Trophoblast cell (in vitro differentiated cells and primary cell): ENCODE measurements around the gene GIPC3.

Source experiments
- DNase-seq, 2 donors: peaks; one replicate each; pipeline ENCODE4 v3.0.0-alpha.2; 2016
- H2AFZ ChIP-seq: 2 replicates; pipeline ENCODE4 v1.6.1; 2013; ENCODE audit warnings: low read length, moderate library complexity, mild to moderate bottlenecking; ENCODE audit not compliant: insufficient read depth, poor library complexity
- H2AK5ac ChIP-seq: 2 replicates; pipeline ENCODE4 v1.6.1; 2013; ENCODE audit warnings: mild to moderate bottlenecking, low read length
- H2BK120ac ChIP-seq: 2 replicates; pipeline ENCODE4 v1.6.1; 2013; ENCODE audit warnings: low read length, mild to moderate bottlenecking, moderate library complexity; ENCODE audit not compliant: insufficient read depth, poor library complexity
- H2BK12ac ChIP-seq: 2 replicates; pipeline ENCODE4 v1.6.1; 2013; ENCODE audit warnings: mild to moderate bottlenecking, low read length, moderate library complexity
- H2BK5ac ChIP-seq: 2 replicates; pipeline ENCODE4 v1.6.1; 2013; ENCODE audit warnings: low read length, low read depth, moderate library complexity, mild to moderate bottlenecking; ENCODE audit not compliant: poor library complexity
- H3K14ac ChIP-seq: 2 replicates; pipeline ENCODE4 v1.6.1; 2013; ENCODE audit warnings: mild to moderate bottlenecking, low read length
- H3K18ac ChIP-seq: 2 replicates; pipeline ENCODE4 v1.6.1; 2013; ENCODE audit warnings: mild to moderate bottlenecking, low read length
- H3K23ac ChIP-seq: 2 replicates; pipeline ENCODE4 v1.6.1; 2013; ENCODE audit warnings: low read length
- H3K27ac ChIP-seq: 2 replicates; pipeline ENCODE4 v1.5.1; 2013; ENCODE audit warnings: low read depth, mild to moderate bottlenecking, inconsistent platforms, low read length, moderate library complexity
- H3K27me3 ChIP-seq: 2 replicates; pipeline ENCODE4 v1.6.1; 2013; ENCODE audit warnings: inconsistent platforms, mild to moderate bottlenecking, low read length, moderate library complexity; ENCODE audit not compliant: insufficient read depth
- H3K36me3 ChIP-seq, 2 experiments: 1 replicate in 1 of 2; 2 replicates in 1 of 2; pipeline ENCODE4 v1.6.1; 2013; ENCODE audit warnings: low read length in 2 of 2, mild to moderate bottlenecking in 2 of 2, moderate library complexity in 1 of 2; ENCODE audit not compliant: insufficient read depth in 2 of 2, control insufficient read depth in 1 of 2
- H3K4ac ChIP-seq: 2 replicates; pipeline ENCODE4 v1.6.1; 2013; ENCODE audit warnings: low read depth, mild to moderate bottlenecking, low read length, moderate library complexity
- H3K4me1 ChIP-seq, 2 experiments: 1 replicate in 1 of 2; 2 replicates in 1 of 2; pipeline ENCODE4 v1.6.1; 2013; ENCODE audit warnings: low read length in 2 of 2, mild to moderate bottlenecking in 2 of 2, moderate library complexity in 1 of 2; ENCODE audit not compliant: insufficient read depth in 2 of 2, control insufficient read depth in 1 of 2
- H3K4me2 ChIP-seq: 2 replicates; pipeline ENCODE4 v1.6.1; 2013; ENCODE audit warnings: inconsistent platforms, mild to moderate bottlenecking, low read length, moderate library complexity
- H3K4me3 ChIP-seq: 2 replicates; pipeline ENCODE4 v1.5.1; 2013; ENCODE audit warnings: mild to moderate bottlenecking, low read depth, low read length, inconsistent platforms
- H3K79me1 ChIP-seq: one replicate; pipeline ENCODE4 v1.6.1; 2013; ENCODE audit warnings: low read length
- H3K79me2 ChIP-seq: 2 replicates; pipeline ENCODE4 v1.6.1; 2013; ENCODE audit warnings: low read length, mild to moderate bottlenecking; ENCODE audit not compliant: control insufficient read depth, insufficient read depth, poor library complexity
- H3K9ac ChIP-seq: 2 replicates; pipeline ENCODE4 v1.6.1; 2013; ENCODE audit warnings: mild to moderate bottlenecking, low read length
- H3K9me3 ChIP-seq: 2 replicates; pipeline ENCODE4 v1.6.1; 2013; ENCODE audit warnings: low read depth, mild to moderate bottlenecking, control low read depth, inconsistent platforms, low read length; ENCODE audit not compliant: insufficient read depth
- H4K12ac ChIP-seq: 2 replicates; pipeline ENCODE4 v1.6.1; 2013; ENCODE audit warnings: low read depth, mild to moderate bottlenecking, low read length, moderate library complexity
- H4K8ac ChIP-seq: 2 replicates; pipeline ENCODE4 v1.6.1; 2013; ENCODE audit warnings: low read depth, mild to moderate bottlenecking, low read length, moderate library complexity
- H4K91ac ChIP-seq: one replicate; pipeline ENCODE4 v1.6.1; 2013; ENCODE audit warnings: low read depth, mild to moderate bottlenecking, low read length, moderate library complexity
- WGBS: extraction: QIAGEN DNeasy Blood & Tissue Kit; methylation state at CpG from one replicate; pipeline ENCODE4 v1.1.7; 2013; ENCODE audit warnings: missing lambda C conversion rate; ENCODE audit not compliant: insufficient read length, insufficient coverage; ENCODE audit errors: extremely low coverage; 5-methylcytosine and 5-hydroxymethylcytosine counted together

The GIPC3 gene

GRCh38 chr19:3606174-3606689, 21.0 kb downstream of the GIPC3 start:
- H3K79me2 ChIP-seq, result no peaks in the 10 kb centered on the region
- no peak overlapping the region for H3K4me3 ChIP-seq
- H4K8ac ChIP-seq, result no peak overlapping the region
- no peak overlapping the region for H3K4ac ChIP-seq
- H2BK120ac ChIP-seq, result no peak overlapping the region
- peak in 1 of 2 donors; percentile 23 for DNase-seq
- peaks cover 8% of the 10 kb centered on the region for H3K9me3 ChIP-seq
- no peak overlapping the region for H3K4me2 ChIP-seq
- no peak overlapping the region for H2BK5ac ChIP-seq
- no peak overlapping the region for H2AFZ ChIP-seq
- H3K36me3 ChIP-seq, result peaks cover 11% of the 10 kb centered on the region in 2 experiments
- H3K14ac ChIP-seq, result no peak overlapping the region
- H2AK5ac ChIP-seq, result no peak overlapping the region
- no peak overlapping the region for H3K27ac ChIP-seq
- H3K23ac ChIP-seq, result no peak overlapping the region
- no CpG with 5 or more reads among the region's 35 CpGs for WGBS
- no peak overlapping the region for H3K18ac ChIP-seq
- H4K12ac ChIP-seq, result no peak overlapping the region
- no peak overlapping the region for H2BK12ac ChIP-seq
- H3K4me1 ChIP-seq, result peaks cover 13 to 14% of the 10 kb centered on the region in 2 experiments
- H4K91ac ChIP-seq, result no peak overlapping the region
- no peaks in the 10 kb centered on the region for H3K27me3 ChIP-seq
- H3K9ac ChIP-seq, result no peak overlapping the region
- H3K79me1 ChIP-seq, result peaks cover 2% of the 10 kb centered on the region

GRCh38 chr19:3606690-3607289, 21.5 kb downstream of the GIPC3 start, which contains the start of gene TBXA2R:
Gene TBXA2R (minus strand): TSS chr19:3606875. CDS start chr19:3600634, 6,241 bp downstream.
- H4K91ac ChIP-seq, result no peak within 1 kb of the TSS
- H3K4ac ChIP-seq, result no peak within 1 kb of the TSS
- peaks cover 2% of the 10 kb centered on the region for H3K79me1 ChIP-seq
- peak in 1 of 2 donors; percentile 23 for DNase-seq
- no peak within 1 kb of the TSS for H3K9ac ChIP-seq
- no peaks in the 10 kb centered on the region for H3K27me3 ChIP-seq
- peak within 1 kb of the TSS; percentile 47 for H3K4me3 ChIP-seq
- peak within 1 kb of the TSS; percentile 46 for H3K4me2 ChIP-seq
- no peak within 1 kb of the TSS for H2AK5ac ChIP-seq
- H2AFZ ChIP-seq, result no peak within 1 kb of the TSS
- peaks cover 16 to 17% of the 10 kb centered on the region in 2 experiments for H3K36me3 ChIP-seq
- H3K14ac ChIP-seq, result no peak within 1 kb of the TSS
- no peak within 1 kb of the TSS for H4K12ac ChIP-seq
- H3K18ac ChIP-seq, result no peak within 1 kb of the TSS
- no CpG with 5 or more reads among the region's 46 CpGs for WGBS
- H3K9me3 ChIP-seq, result peaks cover 8% of the 10 kb centered on the region
- H3K23ac ChIP-seq, result no peak within 1 kb of the TSS
- H3K79me2 ChIP-seq, result no peaks in the 10 kb centered on the region
- H2BK5ac ChIP-seq, result no peak within 1 kb of the TSS
- H2BK12ac ChIP-seq, result no peak within 1 kb of the TSS
- peaks cover 13 to 14% of the 10 kb centered on the region in 2 experiments for H3K4me1 ChIP-seq
- H3K27ac ChIP-seq, result no peak within 1 kb of the TSS
- H4K8ac ChIP-seq, result no peak within 1 kb of the TSS
- no peak within 1 kb of the TSS for H2BK120ac ChIP-seq

- peaks cover 13 to 14% of the 10 kb centered on the region in 2 experiments for H3K4me1 ChIP-seq
Measured at GRCh38 chr19:3607303-3608078, 22.2 kb downstream of the GIPC3 start.

GRCh38 chr19:3608079-3608641, 22.9 kb downstream of the GIPC3 start:
- peaks cover 29 to 30% of the 10 kb centered on the region in 2 experiments for H3K36me3 ChIP-seq
- H2AK5ac ChIP-seq, result no peak overlapping the region
- H3K4me3 ChIP-seq, result no peak overlapping the region
- H3K9ac ChIP-seq, result no peak overlapping the region
- no peak overlapping the region for H2BK120ac ChIP-seq
- H3K9me3 ChIP-seq, result peaks cover 8% of the 10 kb centered on the region
- no peaks in the 10 kb centered on the region for H3K79me2 ChIP-seq
- no peaks in the 10 kb centered on the region for H3K27me3 ChIP-seq
- DNase-seq, result no peak
- no peak overlapping the region for H2AFZ ChIP-seq
- H2BK5ac ChIP-seq, result no peak overlapping the region
- H4K8ac ChIP-seq, result no peak overlapping the region
- peaks cover 10 to 11% of the 10 kb centered on the region in 2 experiments for H3K4me1 ChIP-seq
- H3K14ac ChIP-seq, result no peak overlapping the region
- H3K18ac ChIP-seq, result no peak overlapping the region
- no peak overlapping the region for H3K27ac ChIP-seq
- H3K4ac ChIP-seq, result no peak overlapping the region
- no peak overlapping the region for H3K4me2 ChIP-seq
- no CpG with 5 or more reads among the region's 3 CpGs for WGBS
- H3K23ac ChIP-seq, result no peak overlapping the region
- no peak overlapping the region for H2BK12ac ChIP-seq
- no peak overlapping the region for H4K12ac ChIP-seq
- H4K91ac ChIP-seq, result no peak overlapping the region
- peaks cover under 1% of the 10 kb centered on the region for H3K79me1 ChIP-seq

More at GRCh38 chr19:3607303-3608078, 22.2 kb downstream of the GIPC3 start:
- Histone ChIP-seq H3K27me3 (no peaks in the 10 kb centered on the region), H4K91ac (no peak overlapping the region), H3K4ac (no peak overlapping the region), H3K14ac (no peak overlapping the region), H3K79me2 (no peaks in the 10 kb centered on the region), H2BK120ac (no peak overlapping the region), H2BK5ac (no peak overlapping the region), H3K79me1 (peaks cover 2% of the 10 kb centered on the region), H3K18ac (no peak overlapping the region), H2BK12ac (no peak overlapping the region), H3K9me3 (peaks cover 8% of the 10 kb centered on the region), H4K12ac (no peak overlapping the region), H4K8ac (no peak overlapping the region), H3K27ac (no peak overlapping the region), H3K4me2 (no peak overlapping the region), H2AFZ (no peak overlapping the region), H3K36me3 (peaks cover 23 to 24% of the 10 kb centered on the region in 2 experiments), H2AK5ac (no peak overlapping the region), H3K9ac (no peak overlapping the region), H3K23ac (no peak overlapping the region), H3K4me3 (no peak overlapping the region)
- no peak for DNase-seq
- WGBS, result no CpG with 5 or more reads among the region's 22 CpGs
